GM18907 (cell line): ENCODE results near the gene HERC6.
"Not testable (repeated sequence)": the region's sequence is repeated elsewhere in the genome, so short reads cannot be mapped to it uniquely, and the experiment has no call there.

Experiments
- ATAC-seq: cut with Tn5 transposase; IDR thresholded peaks from one replicate; pipeline ENCODE4 v1.9.1; 2021; ENCODE audit warnings: mild to moderate bottlenecking, moderate library complexity; ENCODE audit not compliant: unreplicated experiment

Gene HERC6

GRCh38 chr4:88382621-88383020 lies 4.0 kb downstream of the HERC6 start:
- ATAC-seq, result peak; percentile 58

GRCh38 chr4:88390128-88390527 lies 11.5 kb downstream of the HERC6 start:
- no peak for ATAC-seq

DNA sequence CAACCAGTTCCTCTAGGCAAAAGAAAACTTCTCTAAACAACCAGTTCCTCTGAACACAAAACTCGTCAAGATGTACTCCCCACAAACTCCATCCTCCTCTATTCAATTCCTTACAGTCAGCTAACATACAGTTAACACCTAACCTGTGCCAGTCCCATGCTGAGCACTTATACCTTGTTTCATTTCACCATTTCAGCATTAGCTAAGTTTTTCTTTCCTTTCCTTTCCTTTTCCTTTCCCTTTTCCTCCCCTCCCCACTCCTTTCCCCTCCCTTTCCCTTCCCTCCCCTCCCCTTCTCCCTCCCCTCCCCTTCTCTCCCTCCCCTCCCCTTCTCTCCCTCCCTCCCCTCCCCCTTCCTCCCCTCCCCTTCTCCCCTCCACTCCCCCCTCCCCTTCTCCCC lies 13.1 kb downstream of the HERC6 start:
- ATAC-seq, result no peak

GRCh38 chr4:88396681-88397080 lies 18.0 kb downstream of the HERC6 start:
- ATAC-seq, result no peak

- no peak for ATAC-seq
Observed at GRCh38 chr4:88398381-88398780, 19.7 kb downstream of the HERC6 start.

DNA sequence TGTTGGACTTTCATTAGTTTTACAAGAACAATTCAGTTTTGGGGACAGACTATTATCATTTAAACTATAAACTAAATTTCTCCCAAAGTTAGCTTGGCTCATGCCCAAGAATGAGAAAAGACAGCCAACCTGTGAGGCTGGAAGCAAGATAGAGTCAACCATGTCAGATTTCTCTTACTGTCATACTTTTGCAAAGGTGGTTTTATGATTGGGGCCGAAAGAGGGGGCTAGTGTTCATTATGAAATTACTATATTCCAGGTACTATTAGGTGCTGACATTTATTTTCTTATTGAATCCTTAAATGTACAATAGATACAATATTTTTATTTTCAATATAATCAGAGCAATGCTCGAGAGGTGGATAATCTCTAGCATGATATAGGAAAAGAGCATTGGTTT lies 30.6 kb downstream of the HERC6 start:
- no peak for ATAC-seq

DNA sequence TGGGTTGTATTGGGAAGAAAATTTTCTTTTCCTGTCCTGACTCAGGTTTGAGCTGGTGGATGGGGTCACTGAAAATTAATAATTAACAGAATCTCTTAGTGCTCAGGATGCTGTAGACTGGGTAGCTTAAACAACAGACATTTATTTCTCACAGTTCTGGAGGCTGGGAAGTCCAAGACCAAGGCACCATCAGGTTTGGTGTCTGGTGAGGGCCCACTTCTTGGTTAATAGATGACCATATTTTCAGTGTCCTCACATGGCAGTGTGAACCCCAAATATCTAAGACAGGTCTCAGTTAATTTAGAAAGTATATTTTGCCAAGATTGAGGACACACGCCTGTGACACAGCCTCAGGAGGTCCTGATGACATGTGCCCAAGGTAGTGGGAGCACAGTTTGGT lies 31.1 kb downstream of the HERC6 start:
- ATAC-seq, result no peak

- ATAC-seq, result peak; percentile 65
Observed at GRCh38 chr4:88411491-88412096, 32.9 kb downstream of the HERC6 start.

DNA sequence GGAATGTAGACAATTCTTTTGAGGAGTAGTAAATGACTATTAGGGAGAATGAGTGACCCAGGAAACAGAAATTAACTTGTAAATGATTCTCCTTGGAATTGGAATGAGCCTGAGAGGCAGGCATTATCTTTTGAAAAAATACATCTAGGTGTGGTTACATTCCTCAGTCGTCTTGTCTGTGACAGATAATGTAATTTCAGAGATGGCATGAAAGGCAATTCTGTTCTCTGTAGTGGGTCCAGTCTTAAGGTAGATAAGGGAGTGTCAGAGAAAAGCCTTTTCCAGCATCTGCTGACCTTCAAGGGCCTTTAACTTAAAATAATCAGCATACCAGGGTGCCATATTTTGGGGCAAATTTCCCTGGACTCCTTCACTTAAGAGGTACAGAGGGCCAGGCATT lies 35.1 kb downstream of the HERC6 start:
- ATAC-seq, result no peak

- no peak for ATAC-seq
Observed at GRCh38 chr4:88414755-88415154, 36.1 kb downstream of the HERC6 start.

GRCh38 chr4:88415982-88416381 lies 37.3 kb downstream of the HERC6 start:
- no peak for ATAC-seq

DNA sequence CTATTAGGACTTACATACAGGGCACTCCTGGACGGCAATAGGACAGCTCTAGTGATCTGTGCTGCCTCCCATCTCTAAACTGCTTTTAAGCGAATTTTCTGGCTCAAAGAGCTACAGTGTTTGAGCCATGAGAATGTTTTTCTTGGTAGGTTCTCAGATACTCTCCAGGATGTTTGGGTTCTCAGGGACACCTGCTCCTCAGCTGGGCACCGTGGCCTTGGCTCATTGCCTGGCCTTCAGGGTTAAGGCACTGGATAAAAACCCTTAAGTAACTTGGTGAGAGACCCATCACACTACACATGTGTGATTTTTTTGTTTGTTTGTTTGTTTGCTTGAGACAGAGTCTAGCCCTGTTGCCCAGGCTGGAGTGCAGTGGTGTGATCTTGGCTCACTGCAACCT lies 39.8 kb downstream of the HERC6 start:
- no peak for ATAC-seq

DNA sequence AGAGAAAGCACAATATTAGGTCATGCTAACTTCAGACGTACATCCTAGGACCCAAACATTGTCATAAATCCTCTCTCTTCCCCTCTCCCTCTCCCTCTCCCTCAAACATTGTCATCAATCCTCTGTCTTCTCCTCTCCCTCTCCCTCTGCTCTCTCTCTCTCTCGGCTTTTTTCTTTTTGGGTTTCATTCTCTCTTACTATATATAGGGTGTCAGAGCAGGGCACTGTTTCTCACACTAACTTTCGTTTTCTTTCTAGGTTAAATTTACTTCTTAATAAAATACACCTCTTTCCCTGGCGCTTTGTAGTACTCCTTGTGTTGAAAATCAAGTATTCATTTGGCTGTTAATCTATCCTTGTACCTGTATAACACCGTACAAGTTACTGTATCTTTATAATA lies 41.2 kb downstream of the HERC6 start:
- no peak for ATAC-seq

- no peak for ATAC-seq
Observed at GRCh38 chr4:88420844-88421243, 42.2 kb downstream of the HERC6 start.

GRCh38 chr4:88422403-88422802 lies 43.8 kb downstream of the HERC6 start:
- ATAC-seq, result no peak

GRCh38 chr4:88429401-88429800 lies 50.7 kb downstream of the HERC6 start:
- no peak for ATAC-seq

- no peak for ATAC-seq
Observed at GRCh38 chr4:88435987-88436693, 57.5 kb downstream of the HERC6 start.

DNA sequence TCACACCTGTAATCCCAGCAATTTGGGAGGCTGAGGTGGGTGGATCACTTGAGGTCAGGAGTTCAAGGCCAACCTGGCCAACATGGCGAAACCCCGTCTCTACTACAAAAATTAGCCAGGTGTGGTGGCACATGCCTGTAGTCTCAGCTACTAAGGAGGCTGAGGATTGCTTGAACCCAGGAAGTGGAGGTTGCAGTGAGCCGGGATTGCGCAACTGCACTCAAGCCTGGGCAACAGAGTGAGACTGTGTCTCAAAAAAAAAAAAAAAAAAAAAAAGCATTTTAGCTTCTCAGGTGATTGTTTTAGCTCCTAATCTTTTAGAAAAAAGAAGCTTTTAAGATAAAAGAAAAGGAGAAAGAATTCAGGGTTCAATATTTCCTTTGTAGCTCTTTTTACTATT lies 59.2 kb downstream of the HERC6 start:
- not testable (repeated sequence) for ATAC-seq

DNA sequence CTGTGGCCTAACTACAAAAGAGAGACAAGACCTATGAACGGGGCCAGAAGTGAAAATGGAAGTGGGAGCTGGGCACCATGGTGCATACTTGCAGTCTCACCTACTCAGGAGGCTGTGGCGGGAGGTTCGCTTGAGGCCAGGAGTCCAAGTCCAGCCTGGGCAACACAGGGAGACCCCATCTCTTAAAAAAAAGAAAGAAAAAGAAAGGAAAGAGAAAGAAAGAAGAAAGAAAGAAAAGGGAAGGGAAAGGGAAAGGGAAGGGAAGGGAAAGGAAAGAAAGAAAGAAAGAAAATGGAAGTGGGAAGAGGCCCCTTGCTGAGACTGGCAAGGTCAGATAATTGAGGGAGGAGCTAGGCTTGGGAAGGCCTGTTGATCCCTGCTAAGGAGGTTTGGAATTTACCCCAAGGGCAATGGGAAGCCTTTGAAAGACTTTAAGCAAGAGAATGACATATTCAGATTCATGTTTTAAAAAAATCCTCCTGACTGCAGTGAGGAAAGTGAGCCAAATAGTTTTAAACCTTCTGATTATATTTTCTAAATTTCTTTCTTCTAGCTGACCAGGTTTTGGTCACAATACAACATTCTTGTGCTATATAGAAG lies 60.6 kb downstream of the HERC6 start:
- ATAC-seq, result no peak

DNA sequence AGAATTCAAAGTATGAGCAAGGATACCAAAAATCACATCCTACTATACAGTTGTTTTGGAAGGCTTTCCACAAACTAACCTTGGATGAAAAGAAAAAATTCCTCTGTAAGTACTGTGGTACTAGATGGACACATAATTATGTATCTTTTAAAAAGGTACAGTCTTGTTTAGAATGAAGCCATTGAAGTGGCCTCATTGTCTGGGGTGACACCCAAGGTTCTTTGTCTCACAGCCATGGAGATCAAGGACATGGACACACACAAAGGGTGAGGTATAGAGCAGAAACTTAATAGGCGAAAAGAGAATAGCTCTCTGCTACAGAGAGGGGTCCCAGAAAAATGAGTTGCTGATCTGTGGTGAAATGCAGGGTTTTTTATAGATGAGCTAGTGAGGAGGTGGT lies 61.5 kb downstream of the HERC6 start:
- ATAC-seq, result no peak

GRCh38 chr4:88441696-88442095 lies 63.0 kb downstream of the HERC6 start:
- no peak for ATAC-seq

DNA sequence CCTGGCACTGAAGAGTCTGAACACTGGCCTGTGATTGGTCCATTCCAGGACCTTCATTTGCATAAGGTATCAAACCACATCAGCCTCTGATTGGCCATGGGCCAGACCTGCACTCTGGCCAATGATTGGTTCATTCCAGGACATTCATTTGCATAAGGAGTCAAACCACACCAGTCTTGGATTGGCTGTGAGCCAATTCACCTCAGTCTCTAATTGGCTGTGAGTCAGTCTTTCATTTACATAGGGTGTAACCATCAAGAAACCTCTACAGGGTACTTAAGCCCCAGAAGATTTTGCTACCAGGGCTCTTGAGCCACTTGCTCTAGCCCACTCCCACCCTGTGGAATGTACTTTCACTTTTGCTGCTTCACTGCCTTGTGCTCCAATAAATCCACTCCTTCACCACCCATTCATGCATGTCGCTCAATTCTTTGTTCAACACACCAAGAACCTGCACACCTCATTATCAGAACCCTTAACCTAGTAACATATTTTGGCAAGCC lies 64.1 kb downstream of the HERC6 start:
- ATAC-seq, result no peak
